Activated T-cell treated with anti-CD3 and anti-CD28 coated beads, Interleukin-2, amount 50 U/mL, for 4 hours (primary cell): ENCODE data around the gene DYSF. TPM values are rescaled to one million over a fixed set of nuclear protein-coding genes. Genes with fewer than 3 reads are reported as not detected.

ENCODE experiments used
- ATAC-seq, 2 donors: fragments of 200-7000 bp; cut with Tn5 transposase; one replicate each; pipeline ENCODE4 v1.10.0; 2021
- DNase-seq: peaks from one replicate; pipeline ENCODE4 v3.0.0-alpha.2; 2020
- H3K27me3 Mint-ChIP-seq: one replicate; pipeline ENCODE4 v1.8.0; 2021; ENCODE audit warnings: low read depth, mixed read lengths
- H3K36me3 Mint-ChIP-seq: one replicate; pipeline ENCODE4 v1.8.0; 2022; ENCODE audit warnings: mixed read lengths; ENCODE audit not compliant: insufficient read depth
- H3K4me1 Mint-ChIP-seq: one replicate; pipeline ENCODE4 v1.8.0; 2021; ENCODE audit warnings: low read depth, mixed read lengths
- H3K4me3 Mint-ChIP-seq: one replicate; pipeline ENCODE4 v1.8.0; 2021; ENCODE audit warnings: mild to moderate bottlenecking, moderate library complexity, mixed read lengths
- H3K9me3 Mint-ChIP-seq: one replicate; pipeline ENCODE4 v1.8.0; 2021; ENCODE audit warnings: mixed read lengths
- total RNA-seq, 3 donors: library from RNA; stranded (reverse); gene quantifications; one replicate each; pipeline ENCODE4 v1.2.1, GENCODE V29; 2021

The DYSF gene
- total RNA-seq, 3 donors from 2014 or later = 0.16 to 0.87 (median 0.25) TPM

DNA sequence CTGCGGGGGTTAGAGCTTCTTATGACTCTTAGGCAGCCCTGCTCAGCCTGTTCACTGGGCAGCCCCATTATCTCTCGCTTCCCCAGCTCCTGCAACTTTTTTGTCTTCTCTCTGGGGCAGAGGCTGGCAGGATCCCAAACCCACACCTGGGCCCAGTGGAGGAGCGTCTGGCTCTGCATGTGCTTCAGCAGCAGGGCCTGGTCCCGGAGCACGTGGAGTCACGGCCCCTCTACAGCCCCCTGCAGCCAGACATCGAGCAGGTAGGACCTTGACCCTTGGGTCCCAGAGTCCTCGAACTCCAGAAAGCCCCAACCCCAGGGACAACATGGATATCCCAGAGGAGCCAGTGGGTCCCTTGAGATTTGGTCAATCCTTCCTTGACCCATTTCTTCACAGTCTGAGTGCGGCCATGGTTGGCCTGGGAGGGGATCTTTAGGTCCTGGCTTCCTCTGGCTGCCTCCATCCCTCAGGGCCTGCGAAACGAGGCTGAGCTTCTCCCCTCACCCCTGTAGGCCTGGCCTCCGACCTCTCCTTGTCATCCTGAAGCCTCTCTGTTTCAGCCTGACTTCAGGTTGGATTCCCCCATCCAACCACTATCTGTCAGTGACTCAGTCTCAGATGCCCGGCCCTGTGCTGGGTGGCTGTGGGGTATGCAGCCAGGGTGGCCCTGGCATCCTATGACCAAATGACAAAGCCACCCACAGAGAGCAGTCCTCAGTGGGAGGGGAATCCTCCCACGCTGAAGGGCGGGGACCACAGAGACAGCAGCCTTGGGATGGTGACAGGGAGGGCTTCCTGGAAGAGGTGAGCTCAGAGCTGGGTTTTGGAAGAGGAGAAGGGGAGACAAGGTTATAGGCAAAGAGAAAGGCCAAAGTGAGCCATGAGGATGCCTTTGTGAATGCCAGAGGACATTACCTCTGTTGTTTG lies 214.2 kb downstream of the DYSF start:
- Mint-ChIP-seq H3K27me3 (no peaks in the 10 kb centered on the region), H3K4me1 (no peaks in the 10 kb centered on the region), H3K36me3 (no peaks in the 10 kb centered on the region), H3K9me3 (no peaks in the 10 kb centered on the region), H3K4me3 (no peak overlapping the region)
- no peak for DNase-seq
- no peak for ATAC-seq

DNA sequence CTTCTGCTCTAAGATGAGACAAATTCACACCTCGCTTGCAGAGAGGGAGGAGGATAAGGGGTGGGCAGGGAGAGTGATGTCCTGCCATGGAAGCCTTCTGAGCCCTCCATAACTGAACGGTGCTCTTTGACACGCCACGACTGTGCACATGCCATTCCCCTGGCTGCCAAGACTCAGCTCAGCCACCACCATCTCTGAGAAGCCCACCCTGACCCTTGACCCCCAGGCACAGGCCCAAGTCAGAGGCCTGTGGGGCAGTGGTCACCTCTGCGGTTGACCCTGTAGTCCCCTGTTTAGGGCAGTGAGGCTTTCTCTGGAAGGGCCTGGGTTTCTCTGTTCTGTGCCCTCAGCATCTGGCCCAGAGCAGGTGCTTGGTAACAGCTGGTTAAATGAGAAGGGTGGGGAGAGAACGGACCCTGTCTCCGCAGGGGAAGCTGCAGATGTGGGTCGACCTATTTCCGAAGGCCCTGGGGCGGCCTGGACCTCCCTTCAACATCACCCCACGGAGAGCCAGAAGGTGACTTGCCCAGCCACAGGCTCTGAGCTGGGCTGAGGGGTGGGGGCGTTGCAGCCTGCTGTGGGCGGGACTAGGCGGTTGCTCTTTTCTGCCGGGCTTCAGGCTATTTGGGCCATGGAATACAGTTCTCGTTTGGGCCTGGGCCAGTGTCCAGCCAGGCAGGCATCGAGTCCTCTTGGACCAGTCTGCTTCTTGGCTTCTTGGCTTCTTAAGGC lies 215.1 kb downstream of the DYSF start:
- no peaks in the 10 kb centered on the region for H3K4me1 Mint-ChIP-seq
- H3K9me3 Mint-ChIP-seq = no peaks in the 10 kb centered on the region
- DNase-seq = no peak
- peaks cover 2% of the 10 kb centered on the region for H3K27me3 Mint-ChIP-seq
- H3K4me3 Mint-ChIP-seq = no peak overlapping the region
- no peak for ATAC-seq
- no peaks in the 10 kb centered on the region for H3K36me3 Mint-ChIP-seq

GRCh38 chr2:71669058-71669456 lies 215.7 kb downstream of the DYSF start:
- no peaks in the 10 kb centered on the region for H3K4me1 Mint-ChIP-seq
- H3K9me3 Mint-ChIP-seq = no peaks in the 10 kb centered on the region
- ATAC-seq (no peak), DNase-seq (no peak)
- H3K36me3 Mint-ChIP-seq = no peaks in the 10 kb centered on the region
- H3K27me3 Mint-ChIP-seq = peaks cover 2% of the 10 kb centered on the region
- no peak overlapping the region for H3K4me3 Mint-ChIP-seq

GRCh38 chr2:71669628-71670429 lies 216.5 kb downstream of the DYSF start:
- DNase-seq (no peak), ATAC-seq (no peak)
- H3K36me3 Mint-ChIP-seq = no peaks in the 10 kb centered on the region
- H3K9me3 Mint-ChIP-seq = no peaks in the 10 kb centered on the region
- H3K4me3 Mint-ChIP-seq = no peak overlapping the region
- H3K27me3 Mint-ChIP-seq = peaks cover 2% of the 10 kb centered on the region
- H3K4me1 Mint-ChIP-seq = no peaks in the 10 kb centered on the region

- no peak overlapping the region for H3K4me3 Mint-ChIP-seq
- no peaks in the 10 kb centered on the region for H3K9me3 Mint-ChIP-seq
- H3K36me3 Mint-ChIP-seq = no peaks in the 10 kb centered on the region
- H3K4me1 Mint-ChIP-seq = no peaks in the 10 kb centered on the region
- DNase-seq (no peak), ATAC-seq (no peak)
- H3K27me3 Mint-ChIP-seq = peaks cover 2% of the 10 kb centered on the region
Measured at GRCh38 chr2:71670430-71670795, 217.1 kb downstream of the DYSF start.

DNA sequence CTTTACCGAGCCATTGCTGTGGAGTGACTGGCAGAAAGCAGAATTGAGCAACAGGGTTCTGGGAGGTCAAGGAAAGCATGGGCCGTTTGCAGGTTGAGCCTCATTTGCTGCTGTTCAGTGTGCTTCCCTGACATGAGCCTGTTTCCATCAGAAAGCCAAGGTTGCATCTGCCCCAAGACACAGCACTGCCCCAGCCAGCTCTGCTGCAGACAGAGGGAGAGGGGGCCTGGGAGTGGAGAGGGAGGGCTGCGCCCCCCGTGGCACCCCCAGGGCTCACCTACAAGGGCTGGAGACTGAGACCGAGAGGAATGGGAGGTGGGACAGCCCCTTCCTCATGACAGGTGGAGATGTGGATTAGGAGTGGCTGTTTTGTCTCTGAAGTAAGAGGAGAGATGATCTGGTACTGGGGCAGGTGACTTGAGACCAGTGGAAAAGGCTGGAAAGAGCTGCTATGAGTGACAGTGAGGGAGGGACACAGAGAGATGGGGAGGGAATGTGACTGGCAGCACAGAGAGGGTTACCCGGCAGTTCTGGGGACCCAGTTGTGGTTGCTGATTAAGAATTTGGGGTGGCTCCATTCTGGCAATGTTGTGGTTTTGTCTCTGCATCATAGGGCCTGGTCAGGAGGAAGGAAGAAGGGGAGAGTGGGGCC lies 218.0 kb downstream of the DYSF start:
- peaks cover 2% of the 10 kb centered on the region for H3K27me3 Mint-ChIP-seq

DNA sequence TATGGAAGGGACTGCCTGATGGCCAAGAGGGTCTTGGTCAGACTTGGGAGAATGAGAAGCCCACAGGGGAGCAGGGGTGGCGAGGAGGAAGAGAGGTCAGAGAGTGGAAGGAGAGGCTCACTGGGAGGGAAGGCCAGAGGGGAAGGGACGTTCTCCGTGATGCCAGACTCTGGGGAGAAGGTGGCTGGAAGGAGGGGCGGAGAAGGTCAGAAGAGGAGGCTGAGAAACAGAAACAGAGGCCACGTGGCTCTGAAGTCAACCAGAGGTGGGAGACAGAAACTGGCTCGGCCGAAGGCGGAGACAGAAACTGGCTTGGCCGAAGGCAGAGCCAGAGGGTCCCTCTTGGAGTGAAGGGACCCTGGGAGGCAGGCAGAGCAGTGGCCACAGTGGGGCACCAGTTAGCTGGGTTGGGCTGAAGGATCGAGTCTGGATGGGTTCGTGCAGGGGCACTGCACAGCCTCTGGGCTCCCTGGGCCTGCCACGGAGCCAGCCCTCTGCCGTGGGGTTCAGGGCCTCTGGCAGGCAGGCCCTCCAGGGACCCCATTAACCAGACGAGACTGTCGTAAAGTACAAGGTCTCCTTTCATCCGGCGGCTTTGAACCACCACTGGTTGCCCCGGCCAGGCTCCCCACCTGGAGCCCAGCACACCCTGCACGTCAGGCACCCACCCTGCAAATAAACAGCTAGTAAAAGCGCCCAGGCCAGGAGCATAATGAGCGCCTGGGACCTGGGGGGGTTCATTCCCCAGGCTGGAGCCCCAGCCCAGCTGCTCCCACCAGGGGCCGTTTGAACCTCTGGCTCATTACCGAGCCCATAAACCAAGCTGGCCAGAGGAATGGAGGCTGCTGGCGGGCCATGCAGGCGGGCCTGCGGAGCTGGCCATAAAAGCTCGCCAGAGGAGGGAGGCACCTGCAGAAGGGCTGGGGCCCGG lies 218.8 kb downstream of the DYSF start:
- ATAC-seq = no peak
- no peaks in the 10 kb centered on the region for H3K9me3 Mint-ChIP-seq
- DNase-seq = no peak
- H3K36me3 Mint-ChIP-seq = no peaks in the 10 kb centered on the region
- no peak overlapping the region for H3K4me3 Mint-ChIP-seq
- H3K27me3 Mint-ChIP-seq = peaks cover 4% of the 10 kb centered on the region
- no peaks in the 10 kb centered on the region for H3K4me1 Mint-ChIP-seq

More for the DNA sequence above, 218.0 kb downstream of the DYSF start:
- no peaks in the 10 kb centered on the region for H3K36me3 Mint-ChIP-seq
- H3K4me1 Mint-ChIP-seq = no peaks in the 10 kb centered on the region
- ATAC-seq (no peak), DNase-seq (no peak)
- no peaks in the 10 kb centered on the region for H3K9me3 Mint-ChIP-seq
- H3K4me3 Mint-ChIP-seq = no peak overlapping the region

- peak in 1 of 2 donors; percentile 16 for ATAC-seq
- Mint-ChIP-seq H3K4me3 (no peak overlapping the region), H3K36me3 (no peaks in the 10 kb centered on the region), H3K4me1 (no peaks in the 10 kb centered on the region), H3K27me3 (peaks cover 4% of the 10 kb centered on the region), H3K9me3 (no peaks in the 10 kb centered on the region)
- no peak for DNase-seq
Measured at GRCh38 chr2:71672826-71673795, 219.8 kb downstream of the DYSF start.

- DNase-seq (no peak), ATAC-seq (no peak)
- Mint-ChIP-seq H3K4me3 (no peak overlapping the region), H3K9me3 (no peaks in the 10 kb centered on the region), H3K27me3 (peaks cover 4% of the 10 kb centered on the region), H3K36me3 (no peaks in the 10 kb centered on the region), H3K4me1 (no peaks in the 10 kb centered on the region)
Measured at GRCh38 chr2:71674158-71674851, 220.9 kb downstream of the DYSF start.

DNA sequence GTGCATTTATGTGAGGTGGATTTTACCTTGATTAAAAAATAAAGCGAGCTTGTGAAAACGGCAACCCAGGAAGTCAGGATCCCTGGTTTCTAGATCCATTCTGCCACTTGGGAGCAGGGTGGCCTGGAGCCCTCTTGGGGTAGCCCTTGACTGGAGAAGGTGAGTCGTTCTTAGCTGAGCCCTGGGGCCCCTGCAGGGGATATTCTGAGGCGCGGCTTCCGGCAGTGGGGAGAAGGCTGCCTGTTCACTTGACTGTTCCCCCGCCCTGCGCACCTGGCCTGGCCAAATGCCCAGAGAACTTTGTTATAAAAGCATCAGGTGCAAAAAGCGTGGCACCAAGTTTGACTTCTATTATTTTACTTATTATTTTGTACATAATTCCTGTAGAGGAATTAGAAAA lies 221.9 kb downstream of the DYSF start:
- Mint-ChIP-seq H3K9me3 (no peaks in the 10 kb centered on the region), H3K4me1 (no peaks in the 10 kb centered on the region), H3K27me3 (peaks cover 4% of the 10 kb centered on the region), H3K36me3 (no peaks in the 10 kb centered on the region), H3K4me3 (no peak overlapping the region)
- no peak for DNase-seq
- no peak for ATAC-seq

DNA sequence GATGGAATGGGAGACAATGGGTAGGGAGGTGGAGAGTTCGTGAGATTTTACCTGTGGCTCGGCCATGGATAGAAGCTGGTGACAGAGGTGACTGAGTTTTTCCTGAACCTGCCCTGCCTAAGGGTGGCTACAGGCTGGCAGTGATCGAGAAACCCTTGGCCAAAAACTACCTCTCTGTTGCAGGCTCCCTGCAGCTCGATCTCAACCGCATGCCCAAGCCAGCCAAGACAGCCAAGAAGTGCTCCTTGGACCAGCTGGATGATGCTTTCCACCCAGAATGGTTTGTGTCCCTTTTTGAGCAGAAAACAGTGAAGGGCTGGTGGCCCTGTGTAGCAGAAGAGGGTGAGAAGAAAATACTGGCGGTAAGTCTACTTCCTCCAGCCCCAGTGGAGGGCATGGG lies 225.5 kb downstream of the DYSF start:
- H3K36me3 Mint-ChIP-seq = no peaks in the 10 kb centered on the region
- no peak for ATAC-seq
- H3K4me1 Mint-ChIP-seq = no peaks in the 10 kb centered on the region
- no peaks in the 10 kb centered on the region for H3K9me3 Mint-ChIP-seq
- H3K27me3 Mint-ChIP-seq = peaks cover 2% of the 10 kb centered on the region
- DNase-seq = no peak
- H3K4me3 Mint-ChIP-seq = no peak overlapping the region

DNA sequence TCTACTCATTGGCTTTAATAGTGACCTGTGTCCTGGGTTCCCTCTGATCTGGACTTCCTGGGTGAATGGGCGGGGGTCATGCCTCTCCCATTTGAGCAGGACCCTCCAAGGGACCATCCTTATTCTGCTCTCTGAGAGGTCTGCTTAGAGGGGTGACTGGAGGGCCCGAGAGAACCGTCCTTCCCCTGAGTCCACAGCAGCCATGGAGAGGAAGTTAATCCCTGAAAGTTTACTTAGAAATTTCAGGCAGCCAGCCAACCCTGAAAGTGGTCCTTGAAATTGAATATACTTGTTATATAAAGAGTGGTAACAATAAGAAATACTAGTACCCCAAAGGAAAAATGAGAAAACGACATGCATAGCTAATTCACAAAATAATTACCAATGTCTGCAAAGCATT lies 226.1 kb downstream of the DYSF start:
- H3K27me3 Mint-ChIP-seq = peaks cover 2% of the 10 kb centered on the region
- DNase-seq = no peak
- H3K9me3 Mint-ChIP-seq = no peaks in the 10 kb centered on the region

More for the DNA sequence above, 226.1 kb downstream of the DYSF start:
- H3K4me1 Mint-ChIP-seq = no peaks in the 10 kb centered on the region
- no peak for ATAC-seq
- no peak overlapping the region for H3K4me3 Mint-ChIP-seq
- no peaks in the 10 kb centered on the region for H3K36me3 Mint-ChIP-seq
